CD4-positive, CD25-positive, alpha-beta regulatory T cell (primary cell): ENCODE results near the gene HPCAL1. TPM values are rescaled to one million over a fixed set of nuclear protein-coding genes. Genes with fewer than 3 reads are reported as not detected.
A peak's percentile ranks its signal among the peaks of the same experiment; 100 is the strongest.

ENCODE experiments used
- ATAC-seq, 2 donors: fragments of 150-1000 bp; cut with Tn5 transposase; one replicate each; pipeline ENCODE4 v1.10.0; 2021; ENCODE audit warnings: low read depth in 2 of 2, moderate number of reproducible peaks in 2 of 2, moderate library complexity in 1 of 2
- DNase-seq, 3 donors: peaks; one replicate each; pipeline versions ENCODE4 v3.0.0 to v3.0.0-alpha.2; 2012 to 2022; ENCODE audit warnings: mixed read lengths in 1 of 3
- H3K27ac ChIP-seq: one replicate; pipeline ENCODE4 v1.7.0; 2013; ENCODE audit warnings: mild to moderate bottlenecking, low read length; ENCODE audit not compliant: insufficient read depth, poor library complexity, severe bottlenecking
- H3K27me3 ChIP-seq: one replicate; pipeline ENCODE4 v1.7.0; 2013; ENCODE audit warnings: low read length; ENCODE audit not compliant: control insufficient read depth, insufficient read depth
- H3K36me3 ChIP-seq: one replicate; pipeline ENCODE4 v1.7.0; 2013; ENCODE audit warnings: mild to moderate bottlenecking, low read length, moderate library complexity; ENCODE audit not compliant: control insufficient read depth, insufficient read depth
- H3K4me1 ChIP-seq: 2 replicates; pipeline ENCODE4 v1.7.0; 2013; ENCODE audit warnings: mild to moderate bottlenecking, low read length; ENCODE audit not compliant: insufficient read depth, control insufficient read depth, poor library complexity, severe bottlenecking
- H3K4me3 ChIP-seq: one replicate; pipeline ENCODE4 v1.7.0; 2013; ENCODE audit warnings: low read depth, mild to moderate bottlenecking, low read length, moderate library complexity
- H3K9me3 ChIP-seq, 2 experiments: 1 replicate in 1 of 2; 2 replicates in 1 of 2; pipeline ENCODE4 v1.7.0; 2013; ENCODE audit warnings: low read length in 2 of 2, mild to moderate bottlenecking in 1 of 2, moderate library complexity in 1 of 2; ENCODE audit not compliant: control insufficient read depth in 2 of 2
- H3K27ac Mint-ChIP-seq, 3 donors: one replicate each; pipeline ENCODE4 v1.8.0; 2020 to 2022; ENCODE audit warnings: mild to moderate bottlenecking in 3 of 3, mixed read lengths in 3 of 3, moderate library complexity in 2 of 3
- H3K27me3 Mint-ChIP-seq: one replicate; pipeline ENCODE4 v1.8.0; 2022; ENCODE audit warnings: mild to moderate bottlenecking, mixed read lengths
- H3K36me3 Mint-ChIP-seq: one replicate; pipeline ENCODE4 v1.8.0; 2020; ENCODE audit warnings: mixed read lengths
- H3K4me1 Mint-ChIP-seq, 4 donors: one replicate each; pipeline ENCODE4 v1.8.0; 2020 to 2022; ENCODE audit warnings: mixed read lengths in 4 of 4, mild to moderate bottlenecking in 1 of 4
- H3K4me3 Mint-ChIP-seq, 4 donors: one replicate each; pipeline ENCODE4 v1.8.0; 2020 to 2022; ENCODE audit warnings: mild to moderate bottlenecking in 4 of 4, mixed read lengths in 4 of 4, moderate library complexity in 3 of 4
- H3K9me3 Mint-ChIP-seq, 7 donors: one replicate each; pipeline ENCODE4 v1.8.0; 2020 to 2022; ENCODE audit warnings: mixed read lengths in 7 of 7, mild to moderate bottlenecking in 3 of 7, moderate library complexity in 2 of 7
- polyA plus RNA-seq, 4 donors: library from polyadenylated mRNA; unstranded; fragments of 300-500 nt; fragmentation: Illumina TruSeq; gene quantifications; one replicate each; pipeline ENCODE4 v1.2.3, GENCODE V29; 2021
- total RNA-seq: library from RNA; stranded (reverse); gene quantifications from one replicate; pipeline ENCODE4 v1.2.3, GENCODE V29; 2022

The HPCAL1 gene
- total and polyA plus RNA-seq, 5 donors from 2014 or later = 33.8 to 95.6 (median 84.8) TPM

DNA sequence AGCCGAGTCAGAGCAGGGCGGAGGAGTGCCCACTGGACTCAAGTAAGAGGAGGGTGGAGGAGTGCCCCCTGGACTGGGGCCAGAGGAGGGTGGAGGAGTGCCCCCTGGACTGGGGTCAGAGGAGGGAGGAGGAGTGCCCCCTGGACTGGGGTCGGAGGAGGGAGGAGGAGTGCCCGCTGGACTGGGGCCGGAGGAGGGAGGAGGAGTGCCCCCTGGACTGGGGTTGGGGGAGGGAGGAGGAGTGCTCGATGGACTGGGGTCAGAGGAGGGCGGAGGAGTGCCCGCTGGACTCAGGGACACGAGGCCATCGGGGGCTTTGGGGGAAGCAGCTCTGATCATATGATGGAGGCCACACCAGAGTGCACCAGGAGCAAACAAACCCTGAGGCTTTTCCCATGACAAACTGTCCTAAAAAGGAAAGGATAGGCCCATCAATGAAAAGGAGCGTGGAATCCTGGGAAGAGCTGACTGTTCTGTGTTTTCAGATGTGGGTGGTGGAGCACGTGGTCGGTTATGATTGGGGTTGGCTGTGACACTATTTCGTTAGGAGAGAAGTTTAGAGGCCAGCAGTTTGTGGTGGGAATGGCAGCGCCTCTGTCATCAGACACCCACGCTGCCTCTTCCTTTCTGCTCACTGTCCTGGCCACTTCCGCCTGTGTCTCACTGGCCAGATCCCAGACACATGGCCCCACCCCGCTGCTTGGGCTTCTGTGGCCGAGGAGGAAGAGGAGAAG is 24.5 kb upstream of the HPCAL1 start:
- H3K36me3 Mint-ChIP-seq = no peaks in the 10 kb centered on the region
- H3K9me3 ChIP-seq = no peaks in the 10 kb centered on the region
- DNase-seq (no peak), ATAC-seq (peak in 1 of 2 donors; percentile 42)
- no peak overlapping the region for H3K4me3 ChIP-seq
- H3K9me3 Mint-ChIP-seq = peaks cover 0 to 2% (median 0%) of the 10 kb centered on the region in 7 donors
- peak overlapping the region in 1 of 3 donors; percentile 21 for H3K27ac Mint-ChIP-seq
- H3K4me3 Mint-ChIP-seq = no peak overlapping the region
- peaks cover 0 to 10% (median under 1%) of the 10 kb centered on the region in 4 donors for H3K4me1 Mint-ChIP-seq
- no peaks in the 10 kb centered on the region for H3K27me3 ChIP-seq
- no peak overlapping the region for H3K27ac ChIP-seq
- no peaks in the 10 kb centered on the region for H3K4me1 ChIP-seq
- no peaks in the 10 kb centered on the region for H3K27me3 Mint-ChIP-seq
- H3K36me3 ChIP-seq = no peaks in the 10 kb centered on the region

DNA sequence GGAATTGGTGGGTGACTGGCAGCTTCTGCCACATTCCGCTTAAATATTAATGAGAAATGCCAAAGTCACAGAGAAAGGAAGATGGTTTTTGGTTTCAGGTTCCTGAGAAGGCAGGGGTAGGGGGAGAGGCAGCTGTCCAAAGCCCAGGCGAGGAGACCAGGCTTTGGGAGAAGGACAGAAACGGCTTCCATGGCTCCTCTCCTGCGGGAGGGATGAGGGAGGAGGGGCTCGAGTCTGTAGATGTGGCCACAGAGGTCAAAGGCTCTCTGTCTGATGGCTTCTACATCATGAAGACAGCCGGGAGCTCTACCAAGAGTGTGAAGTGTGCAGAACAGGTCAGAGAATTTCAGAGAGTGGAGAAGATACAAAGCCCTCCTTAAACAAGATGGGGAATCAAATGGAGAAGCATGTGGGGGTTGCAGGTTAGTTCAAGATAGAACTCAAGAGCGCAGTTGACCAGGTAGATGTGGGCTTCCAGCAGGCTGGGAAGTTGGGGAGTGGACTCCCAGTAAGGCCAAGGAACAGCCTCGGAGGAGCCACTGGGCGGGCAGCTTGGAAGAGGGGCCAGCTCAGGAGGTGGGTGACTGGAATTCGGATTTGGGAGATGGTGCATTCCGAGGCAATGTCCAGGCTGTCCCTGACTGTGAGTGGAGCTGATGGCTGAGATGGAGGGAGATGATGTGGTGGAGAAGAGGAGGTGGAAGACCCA is 23.8 kb upstream of the HPCAL1 start:
- Mint-ChIP-seq H3K27me3 (no peaks in the 10 kb centered on the region), H3K36me3 (no peaks in the 10 kb centered on the region), H3K27ac (peak overlapping the region in 1 of 3 donors; percentile 21), H3K4me3 (peak overlapping the region in 1 of 4 donors; percentile 46), H3K9me3 (peaks cover 0 to 4% (median 0%) of the 10 kb centered on the region in 7 donors), H3K4me1 (peaks cover 0 to 10% (median under 1%) of the 10 kb centered on the region in 4 donors)
- Histone ChIP-seq H3K27ac (no peak overlapping the region), H3K4me1 (no peaks in the 10 kb centered on the region), H3K9me3 (no peaks in the 10 kb centered on the region), H3K4me3 (no peak overlapping the region), H3K27me3 (no peaks in the 10 kb centered on the region), H3K36me3 (no peaks in the 10 kb centered on the region)
- DNase-seq (no peak), ATAC-seq (no peak)

DNA sequence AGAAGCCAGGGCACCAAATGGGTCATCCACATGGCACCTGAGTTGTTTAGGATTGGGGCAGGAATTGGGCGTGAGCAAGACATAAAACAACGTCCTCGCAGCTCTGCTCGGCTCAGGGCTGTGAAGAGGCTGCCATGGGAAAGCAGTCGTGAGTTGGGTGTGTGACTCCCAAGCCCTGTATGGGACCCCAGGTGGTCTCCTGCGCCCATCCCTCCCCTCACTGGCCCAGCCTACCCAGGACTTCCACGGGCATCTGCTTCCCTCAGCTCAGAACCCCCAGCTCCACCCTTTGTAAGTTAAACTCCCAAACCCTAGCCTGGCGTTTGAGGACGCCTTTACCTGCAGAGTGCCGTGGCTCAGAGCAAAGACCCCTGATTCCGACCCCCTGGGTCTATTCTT is 23.2 kb upstream of the HPCAL1 start:
- Mint-ChIP-seq H3K9me3 (peaks cover 0 to 4% (median 0%) of the 10 kb centered on the region in 7 donors), H3K27me3 (no peaks in the 10 kb centered on the region), H3K36me3 (no peaks in the 10 kb centered on the region), H3K4me3 (no peak overlapping the region), H3K4me1 (peaks cover 0 to 10% (median under 1%) of the 10 kb centered on the region in 4 donors), H3K27ac (no peak overlapping the region)
- Histone ChIP-seq H3K4me3 (no peak overlapping the region), H3K4me1 (no peaks in the 10 kb centered on the region), H3K27ac (no peak overlapping the region), H3K27me3 (no peaks in the 10 kb centered on the region), H3K9me3 (no peaks in the 10 kb centered on the region), H3K36me3 (no peaks in the 10 kb centered on the region)
- DNase-seq (no peak), ATAC-seq (no peak)

DNA sequence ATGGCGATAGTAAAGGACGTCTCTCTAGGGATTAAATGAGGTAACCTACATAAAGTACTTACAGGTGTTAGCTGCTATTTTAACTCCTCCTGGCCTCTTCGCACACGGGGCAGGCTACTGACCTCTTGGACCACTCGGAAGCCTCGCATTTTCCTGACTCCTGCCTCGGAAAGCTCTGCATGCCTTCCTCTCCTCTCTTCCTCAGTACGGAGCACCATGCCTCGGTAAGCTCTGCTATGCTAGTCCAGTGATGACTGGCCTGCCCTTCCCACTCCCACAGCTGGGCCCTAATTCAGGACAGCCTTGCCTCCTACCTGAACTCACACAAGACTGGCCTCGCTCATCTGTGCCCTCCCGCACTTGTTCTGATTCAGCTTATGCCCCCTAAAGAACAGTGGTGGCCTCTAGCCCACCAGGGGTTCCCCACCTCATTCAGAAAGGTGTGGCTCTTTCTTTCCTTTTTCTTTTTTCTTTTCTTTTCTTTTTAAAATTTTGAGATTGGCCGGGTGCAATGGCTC is 22.7 kb upstream of the HPCAL1 start:
- Histone ChIP-seq H3K36me3 (no peaks in the 10 kb centered on the region), H3K27ac (no peak overlapping the region), H3K9me3 (no peaks in the 10 kb centered on the region), H3K4me3 (no peak overlapping the region), H3K27me3 (no peaks in the 10 kb centered on the region), H3K4me1 (no peaks in the 10 kb centered on the region)
- no peaks in the 10 kb centered on the region for H3K36me3 Mint-ChIP-seq
- no peak overlapping the region for H3K4me3 Mint-ChIP-seq
- no peak for DNase-seq
- no peaks in the 10 kb centered on the region for H3K27me3 Mint-ChIP-seq
- H3K27ac Mint-ChIP-seq = peak overlapping the region in 1 of 3 donors; percentile 55
- no peak for ATAC-seq
- H3K4me1 Mint-ChIP-seq = peaks cover 0 to 10% (median under 1%) of the 10 kb centered on the region in 4 donors
- H3K9me3 Mint-ChIP-seq = peaks cover 0 to 4% (median 0%) of the 10 kb centered on the region in 7 donors

DNA sequence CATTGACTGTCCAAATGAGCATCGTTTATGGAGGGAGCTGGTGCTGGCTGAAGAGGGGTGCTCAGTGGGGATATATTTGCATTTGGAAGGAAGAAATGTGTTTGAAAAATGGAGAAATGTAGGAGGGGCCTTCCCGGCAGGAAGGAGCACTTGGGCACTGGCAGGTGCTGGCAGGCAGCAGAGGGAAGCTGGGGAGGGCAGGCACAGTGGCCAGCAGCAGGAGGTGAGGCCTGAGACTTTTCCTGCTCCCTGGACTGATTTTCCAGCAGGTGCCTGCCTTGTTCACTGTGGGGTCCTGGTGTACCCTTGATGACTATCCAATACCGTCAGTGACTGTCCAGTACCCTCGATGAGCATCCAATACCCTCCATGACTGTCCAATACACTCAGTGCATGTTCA is 20.8 kb upstream of the HPCAL1 start:
- H3K27me3 Mint-ChIP-seq = no peaks in the 10 kb centered on the region
- no peak for DNase-seq
- H3K36me3 Mint-ChIP-seq = no peaks in the 10 kb centered on the region
- no peaks in the 10 kb centered on the region for H3K9me3 ChIP-seq
- H3K36me3 ChIP-seq = no peaks in the 10 kb centered on the region
- H3K27ac Mint-ChIP-seq = no peak overlapping the region
- no peaks in the 10 kb centered on the region for H3K27me3 ChIP-seq
- H3K4me1 Mint-ChIP-seq = peaks cover 0 to 10% (median under 1%) of the 10 kb centered on the region in 4 donors
- H3K4me1 ChIP-seq = no peaks in the 10 kb centered on the region
- ATAC-seq = no peak
- H3K9me3 Mint-ChIP-seq = peaks cover 0 to 4% (median 0%) of the 10 kb centered on the region in 7 donors
- H3K27ac ChIP-seq = no peak overlapping the region
- H3K4me3 ChIP-seq = no peak overlapping the region
- no peak overlapping the region for H3K4me3 Mint-ChIP-seq

DNA sequence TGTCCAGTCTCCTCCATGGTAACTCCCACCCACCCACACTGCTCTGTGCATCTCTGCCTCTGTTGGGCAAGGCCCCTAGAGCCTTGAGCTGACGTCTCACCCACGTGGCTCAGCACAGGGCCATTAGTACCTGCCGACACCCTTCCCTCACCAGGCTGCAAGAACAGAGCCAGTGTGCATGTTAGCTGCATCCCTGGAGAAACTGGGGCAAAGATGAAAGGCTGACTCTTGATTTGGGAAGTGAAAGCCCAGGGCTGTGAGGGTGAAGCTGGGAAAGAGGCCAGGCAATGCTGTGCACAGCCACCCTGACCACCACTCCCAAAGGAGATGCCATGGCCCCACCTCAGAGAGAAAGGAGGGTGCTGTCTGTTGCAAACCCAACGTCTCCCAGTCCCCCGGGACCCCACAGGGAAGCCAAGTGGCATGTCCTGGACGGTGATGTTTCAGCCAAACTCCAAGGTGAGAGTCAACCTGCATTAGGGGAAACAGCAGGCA is 20.0 kb upstream of the HPCAL1 start:
- no peak overlapping the region for H3K27ac Mint-ChIP-seq
- H3K4me1 ChIP-seq = no peaks in the 10 kb centered on the region
- no peaks in the 10 kb centered on the region for H3K9me3 ChIP-seq
- DNase-seq = no peak
- H3K36me3 Mint-ChIP-seq = no peaks in the 10 kb centered on the region
- peaks cover 0 to 4% (median 0%) of the 10 kb centered on the region in 7 donors for H3K9me3 Mint-ChIP-seq
- no peak overlapping the region for H3K4me3 Mint-ChIP-seq
- H3K27ac ChIP-seq = no peak overlapping the region
- no peaks in the 10 kb centered on the region for H3K27me3 Mint-ChIP-seq
- H3K4me3 ChIP-seq = no peak overlapping the region
- H3K36me3 ChIP-seq = no peaks in the 10 kb centered on the region
- ATAC-seq = no peak
- H3K4me1 Mint-ChIP-seq = peaks cover 0 to 6% (median under 1%) of the 10 kb centered on the region in 4 donors
- no peaks in the 10 kb centered on the region for H3K27me3 ChIP-seq

DNA sequence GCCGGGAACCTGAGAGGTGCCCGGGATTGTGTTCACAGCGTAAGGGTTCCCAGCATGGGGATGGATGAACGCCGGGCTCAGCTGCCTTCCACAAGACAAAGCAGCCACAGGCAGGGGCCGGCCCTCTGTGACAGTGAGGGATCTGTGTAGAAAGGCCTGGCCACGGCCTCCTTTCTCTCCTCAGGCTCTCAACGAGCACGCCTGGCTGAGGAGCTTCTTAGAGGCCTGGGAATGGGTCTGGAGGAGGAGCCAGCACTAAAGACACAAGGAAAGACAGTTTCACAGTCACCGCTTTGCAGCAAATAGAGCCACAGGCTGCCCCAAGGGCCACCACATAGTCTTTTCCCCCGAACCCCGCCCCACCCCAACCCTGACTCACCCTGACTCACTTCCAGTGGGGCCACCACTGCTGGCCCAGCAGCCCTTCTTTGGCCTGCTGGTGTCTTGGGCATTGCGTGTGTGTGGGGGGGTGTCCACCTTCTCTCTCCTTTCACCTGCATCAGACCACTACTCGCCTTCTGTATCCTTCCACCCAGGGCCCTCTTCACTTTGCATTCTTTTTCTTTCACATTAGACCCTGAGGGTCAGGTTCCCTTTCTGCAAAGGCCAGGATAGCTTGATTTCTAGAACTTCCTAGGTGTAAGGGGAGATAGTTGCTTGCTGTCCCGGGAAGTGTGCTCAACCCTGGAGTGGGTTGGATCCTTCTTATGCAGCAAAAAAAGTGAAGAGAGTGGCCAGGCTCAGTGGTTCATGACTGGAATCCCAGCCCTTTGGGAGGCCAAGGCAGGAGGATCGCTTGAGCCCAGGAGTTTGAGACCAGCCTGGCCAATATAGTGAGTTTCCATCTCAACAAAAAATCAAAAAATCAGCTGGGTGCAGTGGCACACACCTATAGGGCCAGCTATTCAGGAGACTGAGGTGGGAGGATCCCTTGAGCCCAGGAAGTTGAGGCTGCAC is 19.3 kb upstream of the HPCAL1 start:
- H3K9me3 ChIP-seq = no peaks in the 10 kb centered on the region
- H3K9me3 Mint-ChIP-seq = peaks cover 0 to 4% (median 0%) of the 10 kb centered on the region in 7 donors
- no peak overlapping the region for H3K4me3 Mint-ChIP-seq
- no peaks in the 10 kb centered on the region for H3K4me1 ChIP-seq
- H3K4me3 ChIP-seq = no peak overlapping the region
- H3K27ac Mint-ChIP-seq = no peak overlapping the region
- ATAC-seq (no peak), DNase-seq (no peak)
- peaks cover 0 to 2% (median under 1%) of the 10 kb centered on the region in 4 donors for H3K4me1 Mint-ChIP-seq
- no peaks in the 10 kb centered on the region for H3K27me3 ChIP-seq
- no peak overlapping the region for H3K27ac ChIP-seq
- H3K27me3 Mint-ChIP-seq = no peaks in the 10 kb centered on the region
- H3K36me3 ChIP-seq = no peaks in the 10 kb centered on the region
- H3K36me3 Mint-ChIP-seq = no peaks in the 10 kb centered on the region
